Activated CD8-positive, alpha-beta memory T cell treated with anti-CD3 and anti-CD28 coated beads, Interleukin-2, amount 50 U/mL, for 1 hour (primary cell): ENCODE data around the gene THSD4.
"Not testable (repeated sequence)": the region's sequence is repeated elsewhere in the genome, so short reads cannot be mapped to it uniquely, and the experiment has no call there.

Experiments used
- DNase-seq: peaks from one replicate; pipeline ENCODE4 v3.0.0-alpha.2; 2020; ENCODE audit errors: extremely low read depth

THSD4 gene

DNA sequence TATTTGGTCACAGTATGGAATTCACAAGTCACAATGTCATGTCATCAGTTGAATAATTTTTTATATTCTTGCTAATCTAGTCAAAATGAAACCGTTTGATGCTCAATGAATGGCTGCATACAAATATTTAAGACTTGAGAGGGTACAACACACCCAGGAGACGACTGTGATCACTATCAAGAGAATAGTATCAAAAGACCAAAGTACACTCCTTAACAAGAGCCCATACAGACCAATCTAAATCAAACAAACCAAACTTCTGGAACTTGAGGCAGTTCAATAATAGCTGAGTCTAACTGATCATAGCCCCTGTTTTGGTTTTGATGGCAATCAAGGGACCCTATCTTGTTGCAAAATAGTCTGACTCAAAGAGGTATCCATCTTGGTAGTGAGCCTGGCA is 265.1 kb downstream of the THSD4 start:
- DNase-seq: no peak

DNA sequence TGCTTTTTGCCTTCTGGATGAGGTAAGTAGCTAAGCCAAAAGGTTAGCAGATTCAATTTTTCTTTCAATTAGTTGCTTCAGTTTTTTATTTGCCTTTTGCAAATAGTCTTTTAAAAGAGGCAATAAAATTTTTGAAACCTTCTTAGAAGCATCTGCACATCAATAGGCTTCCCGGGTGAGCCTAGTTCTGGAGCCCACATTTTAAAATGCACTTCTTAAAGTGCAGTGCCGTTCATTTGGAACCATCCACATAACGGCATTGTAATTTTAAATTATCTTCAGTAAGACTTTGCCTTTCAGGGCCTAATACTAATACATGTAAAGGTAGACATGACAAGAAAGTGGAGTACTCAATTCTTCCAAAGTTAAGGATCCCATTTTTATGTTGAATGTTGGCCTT is 269.2 kb downstream of the THSD4 start:
- no peak for DNase-seq

DNA sequence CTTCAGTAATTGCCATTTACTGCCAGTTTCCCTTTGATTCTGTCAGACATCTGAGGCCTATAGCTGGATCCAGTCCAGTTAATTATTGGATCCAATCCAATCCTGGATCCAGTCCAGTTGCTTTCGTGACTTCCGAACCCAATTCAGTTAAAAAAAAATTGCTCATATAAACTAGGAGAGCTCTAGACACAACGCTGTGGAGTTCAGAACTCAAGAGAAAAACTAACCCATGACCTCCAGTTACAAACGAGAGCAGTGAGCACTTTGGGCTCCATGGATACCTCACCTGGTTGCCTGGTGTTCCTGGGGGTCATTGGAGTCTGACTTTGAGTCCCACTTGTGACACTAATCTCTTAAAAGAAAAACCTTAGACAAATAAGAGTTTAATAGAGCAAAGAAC is 269.8 kb downstream of the THSD4 start:
- no peak for DNase-seq

DNA sequence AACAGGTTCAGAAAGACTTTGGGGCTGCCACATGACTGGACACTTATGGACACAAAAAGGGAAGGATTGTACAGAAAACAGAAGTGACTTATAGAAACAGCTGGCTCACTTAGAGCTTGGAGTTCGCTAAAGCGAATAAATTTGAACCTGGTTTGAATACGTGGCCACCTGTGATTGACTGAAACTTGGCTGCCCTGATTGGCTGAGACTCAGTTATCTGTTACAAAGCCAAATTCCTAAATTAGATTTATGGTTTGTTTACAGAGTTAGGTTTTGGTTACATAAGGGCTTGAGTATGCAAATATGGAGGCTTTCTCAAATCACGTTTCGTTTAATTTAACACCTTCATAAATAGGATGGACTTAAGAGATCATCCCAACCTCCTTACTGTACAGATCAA is 270.2 kb downstream of the THSD4 start:
- no peak for DNase-seq

DNA sequence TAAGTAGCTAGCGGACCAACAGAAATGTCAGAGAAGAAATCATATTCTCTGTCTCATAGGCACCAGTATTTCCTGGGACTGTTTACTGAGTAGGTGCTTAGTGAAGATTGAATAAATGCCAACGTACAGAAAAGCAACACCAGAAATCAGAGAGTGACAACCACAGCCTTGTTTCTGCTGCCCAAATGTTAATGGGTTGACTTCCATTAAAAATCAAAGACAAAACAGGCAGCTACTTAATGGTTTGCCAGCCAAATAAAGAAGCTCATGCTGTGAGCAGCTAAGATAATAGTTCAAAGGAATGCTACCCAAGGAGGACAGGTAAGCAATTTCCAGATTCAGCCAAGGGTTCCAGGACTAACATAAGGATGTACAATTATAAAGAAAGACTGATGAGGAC is 270.7 kb downstream of the THSD4 start:
- no peak for DNase-seq

DNA sequence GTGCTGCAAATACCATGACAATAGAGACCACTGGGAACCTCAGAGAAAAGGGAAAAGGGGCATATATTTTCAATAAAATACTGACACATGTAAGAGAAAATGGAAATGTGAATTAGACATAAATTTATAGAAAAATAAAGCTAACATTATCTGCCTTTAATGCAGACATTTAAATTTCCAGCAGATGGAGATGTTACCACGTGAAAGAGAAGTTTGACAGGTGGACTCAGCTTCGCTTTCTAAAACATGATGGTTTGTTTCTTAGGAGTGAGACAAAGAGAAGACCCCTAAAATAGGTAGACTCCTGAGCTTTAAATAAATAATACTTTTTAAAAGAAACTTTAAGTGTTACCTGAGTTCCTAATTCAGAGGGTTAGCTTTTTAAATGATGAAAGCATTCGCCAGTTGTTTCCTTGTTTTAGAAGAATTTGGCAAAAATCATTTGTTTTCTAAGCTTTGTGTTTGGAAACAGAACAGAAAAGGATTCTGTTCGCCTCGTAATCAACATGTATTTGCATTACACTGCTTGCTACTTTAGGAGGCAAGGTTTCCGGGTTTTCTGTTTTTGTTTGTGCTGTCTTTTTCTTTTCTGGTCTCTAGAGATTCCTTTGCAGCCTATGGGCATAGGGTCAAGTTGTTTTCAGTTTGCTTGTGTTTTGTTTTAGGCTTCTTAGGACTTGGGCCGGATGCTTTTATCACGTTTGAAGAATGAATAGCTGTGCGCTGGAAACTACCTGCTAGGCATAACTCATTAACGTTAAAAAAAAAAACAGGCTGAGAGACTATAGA is 271.4 kb downstream of the THSD4 start:
- no peak for DNase-seq

DNA sequence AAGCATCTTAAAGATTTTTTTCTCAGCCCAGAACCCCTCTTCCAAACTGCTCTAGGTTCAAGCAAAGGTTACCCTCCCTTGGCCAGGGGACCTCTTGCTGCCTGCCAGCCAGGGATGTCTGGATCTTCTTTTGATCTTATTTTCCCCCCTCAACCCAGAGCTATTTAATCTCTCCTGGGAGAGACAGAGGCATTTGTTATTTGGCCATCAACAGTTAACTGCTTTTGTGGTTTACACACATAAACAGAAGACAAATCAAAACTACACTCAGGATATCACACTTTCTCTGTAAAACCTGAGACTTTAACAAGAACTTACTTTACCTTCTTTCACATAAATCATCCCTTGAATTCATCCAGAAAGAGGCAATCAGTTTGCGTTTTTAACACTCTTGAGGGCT is 272.5 kb downstream of the THSD4 start:
- DNase-seq: no peak

DNA sequence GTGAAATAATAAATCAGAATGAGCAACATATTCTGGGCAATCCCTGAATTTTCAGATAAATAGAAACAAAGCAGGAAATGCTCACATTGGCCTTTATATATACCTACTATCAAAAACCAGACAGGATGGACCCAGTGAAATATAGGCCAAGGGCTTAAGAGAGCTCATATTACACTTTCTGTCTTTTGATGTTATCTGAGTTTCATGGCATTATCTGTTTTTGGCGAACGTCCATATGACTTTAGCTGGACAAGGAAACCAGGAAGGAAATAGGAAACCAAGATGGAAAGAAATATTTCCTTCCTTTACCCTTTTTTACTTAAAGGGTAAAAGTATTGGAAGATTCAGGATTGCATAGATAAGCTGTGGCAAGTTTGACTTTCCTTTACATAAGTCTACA is 274.8 kb downstream of the THSD4 start:
- DNase-seq: no peak

DNA sequence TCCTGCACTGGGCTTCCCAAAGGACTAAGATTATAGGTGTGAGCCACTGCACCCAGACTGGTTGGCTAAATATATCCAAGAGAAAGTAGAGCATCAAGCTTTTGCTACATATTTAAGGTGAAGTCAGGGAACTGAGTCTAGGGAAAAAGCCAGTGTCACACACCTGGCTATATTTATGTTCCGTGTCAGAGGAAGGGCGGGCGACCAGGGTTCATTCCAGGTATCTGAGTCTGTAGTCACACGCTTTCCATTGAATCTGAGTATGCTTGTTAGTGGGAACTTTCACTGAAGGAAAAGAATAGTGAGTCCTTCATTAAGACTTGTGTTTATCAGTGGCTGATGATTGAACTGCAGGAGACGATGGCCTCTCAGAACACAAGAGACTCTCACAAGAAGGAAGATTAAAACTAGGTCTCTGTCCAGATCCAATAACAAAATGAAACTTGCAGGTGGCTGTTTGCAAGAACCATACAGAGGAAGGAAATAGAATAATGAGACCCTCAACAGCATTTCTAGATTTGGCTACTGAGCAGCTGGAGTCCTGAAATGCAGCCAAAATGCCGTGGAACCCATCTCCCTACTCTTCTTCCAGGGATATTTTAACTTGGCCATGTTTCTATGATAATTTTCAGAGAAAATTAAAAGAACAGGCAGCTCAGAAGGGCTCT is 276.3 kb downstream of the THSD4 start:
- DNase-seq: no peak

DNA sequence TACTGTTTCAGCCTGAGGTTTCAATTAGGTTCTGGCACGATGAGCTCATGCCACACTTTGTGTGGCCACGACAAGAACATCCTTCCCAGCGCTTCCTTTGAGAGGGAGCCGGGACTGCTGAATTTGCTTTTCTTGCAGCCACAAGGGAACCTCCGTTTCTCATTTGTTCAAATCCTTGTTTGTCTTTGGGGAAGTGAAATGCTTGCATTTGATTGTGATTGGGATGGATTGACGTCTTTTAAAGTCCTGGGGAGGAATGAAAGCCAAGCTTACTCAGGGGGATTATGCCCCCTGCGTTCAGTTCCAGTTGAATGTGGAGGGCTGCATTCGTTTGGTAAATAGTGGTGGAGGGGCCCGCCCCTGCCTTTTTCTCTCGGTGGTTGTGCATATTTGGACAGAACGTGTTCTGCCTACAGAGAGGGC is 277.6 kb downstream of the THSD4 start:
- no peak for DNase-seq

DNA sequence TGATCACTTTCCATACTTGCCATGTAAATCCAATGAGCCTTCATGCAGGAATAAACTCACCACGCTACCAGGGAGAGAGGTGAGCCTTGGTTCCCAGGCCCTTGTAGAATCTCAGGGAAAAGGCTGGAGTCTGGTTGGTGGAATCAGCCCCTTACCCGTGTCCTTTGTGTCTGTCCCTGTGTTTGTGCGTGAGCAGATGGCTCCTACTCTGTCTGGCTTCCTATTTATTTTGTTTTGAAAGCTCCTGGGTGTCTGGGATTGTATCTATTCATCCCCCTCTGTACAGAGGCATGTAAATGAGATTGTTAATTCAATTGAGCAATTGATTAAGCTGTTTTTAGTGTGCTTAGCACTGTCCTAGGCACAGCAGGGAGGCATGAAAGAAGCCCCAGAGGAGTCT is 278.1 kb downstream of the THSD4 start:
- no peak for DNase-seq

DNA sequence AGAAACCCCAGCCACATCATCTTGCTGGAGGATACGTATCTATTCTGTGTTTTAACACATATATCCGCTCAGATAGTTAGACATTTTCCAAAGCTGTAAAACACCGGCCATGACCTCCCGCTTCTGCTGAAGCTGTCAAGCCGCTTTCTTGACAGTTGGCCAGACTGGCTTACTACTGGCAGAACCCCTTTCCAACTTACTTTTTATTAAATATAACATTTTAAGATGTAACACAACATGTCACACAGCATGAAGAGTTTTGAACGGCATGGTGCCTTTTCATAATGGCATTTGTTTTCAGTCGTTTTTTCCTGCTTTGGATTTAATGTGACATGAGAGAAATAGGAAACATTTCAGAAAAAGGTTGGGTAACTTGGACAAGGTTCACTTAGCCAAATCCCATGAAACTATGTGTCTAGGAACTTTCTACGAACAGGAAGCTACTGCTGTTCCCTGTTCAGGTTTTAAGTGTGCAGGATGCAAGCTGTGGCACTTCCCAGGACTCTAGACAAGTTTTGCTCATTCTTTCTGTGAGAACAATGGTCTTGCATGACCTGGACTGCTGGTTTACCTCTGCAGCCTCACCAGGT is 281.4 kb downstream of the THSD4 start:
- DNase-seq: no peak

DNA sequence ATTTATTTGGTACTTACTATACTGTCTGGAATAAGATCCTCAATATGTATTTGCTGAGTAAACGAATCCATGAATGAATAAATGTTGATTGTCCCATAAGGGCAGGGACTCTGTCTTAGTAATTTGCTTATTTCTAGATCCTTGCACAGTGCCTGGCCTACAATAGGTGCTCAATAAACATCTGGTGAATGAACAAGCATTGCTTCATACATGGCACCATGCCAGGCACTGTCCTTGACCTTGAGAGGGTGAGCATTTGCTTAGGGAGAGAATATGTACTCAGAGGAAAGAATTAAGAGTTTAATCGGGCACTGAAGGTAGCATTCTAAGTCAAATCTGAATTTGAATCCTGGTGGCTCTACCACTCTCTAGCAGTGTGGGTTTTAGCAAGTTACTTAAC is 282.1 kb downstream of the THSD4 start:
- DNase-seq: no peak

DNA sequence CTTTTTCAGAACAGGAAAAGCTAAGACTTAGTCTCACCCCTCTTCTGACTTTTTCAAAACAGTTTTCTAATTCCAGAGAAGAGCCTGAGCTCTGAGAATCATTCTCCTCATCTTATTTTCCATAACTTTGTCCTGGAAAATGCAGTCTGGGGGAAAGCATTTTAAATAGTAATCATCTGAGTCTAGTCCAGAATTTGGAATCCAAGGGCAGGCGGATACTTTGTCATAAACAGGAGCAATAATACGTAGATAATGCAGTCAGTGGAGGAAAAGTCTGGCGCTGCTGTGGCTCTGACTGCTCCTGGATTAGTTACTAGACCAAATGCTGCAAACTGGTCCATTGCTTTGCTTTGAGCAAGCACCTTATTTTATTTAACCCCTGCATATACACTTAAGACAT is 285.0 kb downstream of the THSD4 start:
- DNase-seq: no peak

DNA sequence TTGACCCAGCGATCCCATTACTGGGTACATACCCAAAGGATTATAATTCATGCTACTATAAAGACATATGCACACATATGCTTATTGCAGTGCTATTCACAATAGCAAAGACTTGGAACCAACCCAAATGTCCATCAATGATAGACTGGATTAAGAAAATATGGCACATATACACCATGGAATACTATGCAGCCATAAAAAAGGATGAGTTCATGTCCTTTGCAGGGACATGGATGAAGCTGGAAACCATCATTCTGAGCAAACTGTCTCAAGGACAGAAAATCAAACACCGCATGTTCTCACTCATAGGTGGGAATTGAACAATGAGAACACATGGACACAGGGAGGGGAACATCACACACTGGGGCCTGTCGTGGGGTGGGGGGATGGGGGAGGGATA is 286.5 kb downstream of the THSD4 start:
- DNase-seq: not testable (repeated sequence)

DNA sequence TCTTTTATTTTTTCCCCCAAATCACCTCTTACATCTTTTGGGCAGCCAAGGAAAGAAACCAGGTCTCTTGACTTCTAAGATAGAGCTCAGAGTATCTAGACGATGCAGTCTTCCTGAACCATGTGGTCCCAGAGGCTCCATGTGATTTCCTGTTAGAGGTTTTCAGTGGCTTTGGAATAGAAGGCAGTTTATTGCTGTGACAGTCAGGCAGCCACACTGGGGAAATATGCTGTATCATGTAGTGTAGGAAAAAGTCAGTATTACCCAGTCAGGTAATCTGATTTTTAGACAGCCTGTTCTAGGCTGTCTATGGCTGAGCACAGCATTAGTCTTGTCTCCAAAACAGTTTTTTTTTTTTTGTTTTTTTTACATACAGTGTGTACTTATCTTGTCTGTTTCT is 294.3 kb downstream of the THSD4 start:
- DNase-seq: no peak

DNA sequence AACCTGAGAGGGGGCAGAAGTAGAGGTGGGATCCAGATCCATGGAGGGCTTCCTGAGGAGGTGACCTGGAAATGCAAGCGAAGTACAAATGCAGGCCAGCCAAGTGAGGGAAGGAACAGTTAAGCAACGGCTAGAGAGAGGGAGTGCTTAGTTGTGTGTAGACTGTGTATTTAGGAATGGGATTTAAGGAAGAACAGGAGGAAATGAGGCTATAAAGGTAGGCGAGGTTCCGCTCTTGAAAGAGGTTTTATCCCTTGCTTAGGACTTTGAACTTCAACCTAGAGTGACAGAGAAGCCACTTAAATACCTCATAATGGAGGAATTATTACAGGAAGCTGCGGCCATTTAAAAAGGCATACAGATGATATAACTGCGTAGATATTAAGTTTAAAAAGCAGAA is 295.1 kb downstream of the THSD4 start:
- DNase-seq: no peak

DNA sequence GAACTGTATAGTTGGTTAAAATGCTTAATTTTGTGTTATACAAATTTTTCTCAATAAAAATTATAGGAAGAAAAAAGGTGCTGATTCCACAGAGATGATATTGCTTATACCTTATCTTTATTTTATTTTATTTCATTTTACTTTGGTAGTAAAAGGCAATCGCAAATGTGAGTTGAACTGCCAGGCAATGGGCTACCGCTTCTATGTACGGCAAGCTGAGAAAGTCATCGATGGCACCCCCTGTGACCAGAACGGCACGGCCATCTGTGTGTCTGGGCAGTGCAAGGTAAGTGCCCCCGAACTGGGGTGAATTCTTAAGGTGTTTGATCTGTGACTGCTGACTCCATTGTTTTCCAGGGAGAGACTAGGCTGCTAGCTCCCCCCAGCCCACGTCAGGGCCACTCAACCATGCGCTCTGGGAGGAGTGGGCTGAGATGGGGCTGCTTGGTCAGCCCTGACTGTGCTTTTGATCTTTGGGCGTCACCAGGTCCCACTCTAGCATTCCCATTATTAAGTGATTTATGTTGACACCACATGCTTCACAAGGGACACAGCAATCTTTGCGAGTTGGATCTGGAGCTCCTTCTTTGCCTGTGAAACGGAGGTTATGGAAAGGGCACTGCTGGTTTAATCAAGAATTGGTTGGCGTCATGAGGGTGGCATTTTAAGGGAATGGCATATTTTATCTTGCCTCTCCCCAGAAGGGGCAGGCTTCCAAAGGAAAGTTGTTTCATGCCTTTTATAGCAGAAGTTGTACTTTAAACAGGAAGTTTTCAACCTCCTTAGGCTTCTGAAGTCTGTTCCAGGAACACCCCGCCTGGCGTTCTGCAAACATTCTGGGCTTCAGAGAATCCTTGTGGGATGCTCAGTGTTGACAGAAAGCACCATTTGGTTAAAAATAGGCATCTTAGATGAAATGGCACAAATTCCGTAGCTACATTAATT is 296.5 kb downstream of the THSD4 start:
- DNase-seq: no peak

DNA sequence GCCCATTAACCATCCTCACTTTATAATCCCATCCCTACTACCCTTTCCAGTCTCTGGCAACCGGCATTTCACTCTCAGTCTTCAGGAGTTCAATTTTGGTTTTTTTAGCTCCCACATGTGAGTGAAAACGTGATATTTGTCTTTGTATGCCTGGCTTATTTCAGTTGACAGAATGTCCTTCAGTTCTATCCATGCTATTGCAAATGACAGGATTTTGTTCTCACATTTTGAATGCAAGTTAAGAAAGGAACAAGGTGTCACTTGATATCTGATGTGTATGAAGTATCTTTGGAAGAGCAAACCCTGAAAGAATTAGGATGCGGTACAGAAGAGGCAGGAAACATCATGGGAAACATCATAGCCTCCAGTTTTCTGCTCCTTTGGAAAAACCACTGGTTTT is 298.1 kb downstream of the THSD4 start:
- DNase-seq: no peak

DNA sequence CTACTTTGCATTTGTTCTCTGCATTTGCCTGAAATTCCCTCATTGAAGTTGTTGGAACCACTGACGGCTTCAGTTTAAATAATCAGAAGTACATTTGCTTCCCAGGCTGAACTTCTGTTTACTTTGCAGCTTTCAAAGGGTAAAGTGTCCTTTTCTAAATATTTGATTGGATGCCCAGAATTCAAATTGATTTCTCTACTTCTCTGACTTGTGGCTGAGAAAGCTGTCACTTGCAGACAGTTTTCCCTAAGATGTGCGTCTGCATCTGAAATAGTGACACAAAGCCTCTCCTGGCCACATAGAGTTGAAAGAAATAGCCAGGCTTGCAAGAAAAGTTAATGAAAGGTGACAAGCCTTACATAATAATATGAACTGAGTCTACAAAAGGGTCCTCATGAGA is 299.6 kb downstream of the THSD4 start:
- no peak for DNase-seq

DNA sequence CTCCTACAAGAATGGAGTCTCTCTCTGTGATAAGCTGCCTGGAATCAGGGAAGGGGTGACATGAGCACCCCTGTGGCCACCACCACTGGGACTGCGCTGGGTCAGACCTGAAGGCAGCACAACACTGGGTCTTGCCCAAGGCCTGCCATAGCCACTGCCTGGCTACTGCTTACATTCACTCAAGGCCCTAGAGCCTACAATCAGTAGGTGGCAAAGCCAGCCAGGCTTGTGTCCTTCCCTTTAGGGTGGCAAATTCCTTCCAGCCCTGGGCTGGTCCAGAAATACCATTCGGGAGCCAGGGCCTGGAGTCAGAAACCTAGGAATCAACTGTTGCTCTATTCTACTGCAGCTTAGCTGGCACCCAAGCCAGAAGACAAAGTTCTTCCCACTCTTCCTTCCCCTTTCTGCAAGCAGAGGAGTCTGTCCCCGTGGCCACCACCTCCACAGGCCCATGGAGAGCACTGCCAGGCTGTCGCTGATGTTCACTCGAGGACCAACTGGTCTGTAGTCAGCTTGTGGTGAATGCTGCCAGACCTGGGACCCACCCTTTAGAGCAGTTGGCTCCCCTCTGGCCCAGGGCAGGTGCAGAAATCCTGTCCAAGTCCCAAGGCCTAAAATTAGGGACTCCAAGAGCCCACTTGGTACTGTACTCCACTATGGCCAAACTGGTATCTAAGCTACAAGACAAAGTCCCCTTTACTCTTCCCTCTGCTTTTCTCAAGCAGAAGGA is 307.4 kb downstream of the THSD4 start:
- DNase-seq: no peak
